NCI-H1092 treated with DMSO at 0.1 percent for 48 hours (cell line): ENCODE data around the gene ZNRF1.
"Not testable (repeated sequence)": the region's sequence is repeated elsewhere in the genome, so short reads cannot be mapped to it uniquely, and the experiment has no call there.

Source experiments
- DNase-seq: peaks from one replicate; lab custom pipeline; 2025; lab: John Stamatoyannopoulos, UW

ZNRF1 gene

DNA sequence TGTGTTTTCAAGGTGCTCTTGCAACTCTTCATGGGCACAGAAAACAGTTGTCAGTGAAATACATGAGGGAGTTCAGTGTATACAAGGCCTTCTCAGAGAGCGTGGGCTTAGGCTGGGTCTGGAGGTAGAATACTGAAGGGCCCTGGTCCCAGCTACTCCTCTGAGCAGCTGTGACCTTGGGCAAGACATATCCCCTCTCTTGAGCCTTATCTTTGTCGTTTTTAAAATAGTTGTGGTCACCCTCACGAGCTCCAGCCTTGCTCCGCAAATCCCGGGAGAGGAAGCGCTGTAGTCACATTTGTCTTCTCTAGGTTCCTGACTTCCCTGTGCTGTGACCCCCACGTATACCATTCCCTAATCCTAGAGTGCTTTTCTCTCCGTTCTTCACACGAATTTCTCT, 3.6 kb downstream of the ZNRF1 start:
- no peak for DNase-seq

DNA sequence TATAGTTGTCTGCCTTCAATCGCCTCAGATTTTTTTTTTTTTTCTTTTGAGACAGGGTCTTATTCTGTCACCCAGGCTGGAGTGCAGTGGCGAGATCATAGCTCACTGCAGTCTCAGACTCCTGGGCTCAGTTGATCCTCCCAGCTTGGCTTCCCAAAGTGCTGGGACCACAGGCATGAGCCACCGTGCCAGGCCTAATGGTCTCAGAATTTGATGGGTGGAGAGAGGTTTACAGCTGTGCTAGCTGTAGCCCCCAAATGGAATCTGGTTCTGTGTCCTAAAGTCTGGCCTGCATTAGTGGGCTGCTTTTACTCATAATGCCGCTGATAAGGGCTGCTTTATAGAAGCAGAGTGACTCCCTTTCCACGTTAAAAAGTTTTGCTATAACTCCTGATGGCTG, 5.1 kb downstream of the ZNRF1 start:
- no peak for DNase-seq

DNA sequence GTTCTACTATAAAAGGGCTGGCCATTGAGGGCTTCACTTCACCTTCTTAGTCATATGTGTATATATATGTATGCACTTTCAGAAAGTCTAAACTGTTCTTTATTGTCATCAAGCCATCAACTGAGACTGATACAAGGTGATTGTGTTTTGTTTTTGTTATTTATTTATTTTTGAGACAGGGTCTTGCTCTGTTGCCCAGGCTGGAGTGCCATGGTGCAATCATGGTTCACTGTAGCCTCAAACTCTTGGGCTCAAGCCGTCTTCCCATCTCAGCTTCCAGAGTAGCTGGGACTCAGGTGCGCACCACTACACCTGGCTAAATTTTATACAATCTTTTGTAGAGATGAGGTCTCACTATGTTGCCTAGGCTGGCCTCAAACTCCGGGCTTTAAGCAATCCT, 5.6 kb downstream of the ZNRF1 start:
- DNase-seq: no peak

DNA sequence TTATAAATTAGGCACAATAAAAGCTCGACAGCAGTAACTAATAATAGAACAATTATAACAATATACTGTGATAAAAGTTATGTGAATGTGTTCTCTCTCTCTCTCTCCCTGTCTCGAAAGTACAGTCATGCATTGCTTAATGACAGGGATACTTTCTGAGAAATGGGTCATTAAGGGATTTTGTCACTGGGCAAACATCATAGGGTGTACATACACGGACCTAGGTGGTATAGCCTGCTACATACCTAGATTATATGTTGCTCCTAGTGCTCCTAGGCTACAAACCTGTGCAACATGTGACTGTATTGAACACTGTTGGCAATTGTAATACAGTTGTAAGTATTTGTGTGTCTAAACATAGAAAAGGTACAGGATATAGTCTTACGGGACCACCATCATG, 6.9 kb downstream of the ZNRF1 start:
- DNase-seq: no peak

DNA sequence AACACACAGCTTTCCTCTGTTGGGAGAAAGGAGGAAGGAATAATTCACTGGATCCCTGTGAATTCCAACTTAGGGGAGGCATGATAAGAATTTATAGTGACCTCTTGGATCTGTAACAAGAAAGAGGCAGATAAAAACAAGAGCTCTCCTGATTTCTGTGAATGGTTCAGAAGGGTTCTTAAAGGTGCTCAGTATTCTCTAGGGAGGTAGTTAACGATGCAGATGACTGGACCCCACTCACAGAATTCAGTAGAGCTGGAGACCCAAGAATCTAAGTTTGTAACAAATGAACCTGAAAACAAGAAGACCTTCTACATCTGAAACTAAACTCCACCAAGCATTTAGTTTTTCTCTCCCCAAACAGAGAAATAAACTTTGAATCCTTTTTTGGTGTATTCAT, 8.6 kb downstream of the ZNRF1 start:
- no peak for DNase-seq

DNA sequence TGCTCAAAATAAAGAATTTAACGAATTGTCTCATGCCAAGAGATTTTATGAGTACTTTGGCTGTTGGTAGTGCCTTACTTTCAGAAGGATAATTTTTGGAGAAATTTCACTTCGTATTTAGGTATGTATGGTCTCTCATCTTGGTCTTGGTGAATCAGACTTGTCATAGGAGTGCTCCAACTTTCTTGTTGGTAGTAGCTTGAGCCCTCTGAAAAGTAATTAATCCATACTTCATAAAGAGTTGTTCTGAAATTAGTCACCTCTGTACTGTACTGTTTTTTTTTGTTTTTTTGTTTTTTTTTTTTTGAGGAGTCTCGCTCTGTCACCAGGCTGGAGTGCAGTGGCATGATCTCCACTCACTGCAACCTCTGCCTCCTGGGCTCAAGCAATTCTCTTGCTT, 11.6 kb downstream of the ZNRF1 start:
- no peak for DNase-seq

DNA sequence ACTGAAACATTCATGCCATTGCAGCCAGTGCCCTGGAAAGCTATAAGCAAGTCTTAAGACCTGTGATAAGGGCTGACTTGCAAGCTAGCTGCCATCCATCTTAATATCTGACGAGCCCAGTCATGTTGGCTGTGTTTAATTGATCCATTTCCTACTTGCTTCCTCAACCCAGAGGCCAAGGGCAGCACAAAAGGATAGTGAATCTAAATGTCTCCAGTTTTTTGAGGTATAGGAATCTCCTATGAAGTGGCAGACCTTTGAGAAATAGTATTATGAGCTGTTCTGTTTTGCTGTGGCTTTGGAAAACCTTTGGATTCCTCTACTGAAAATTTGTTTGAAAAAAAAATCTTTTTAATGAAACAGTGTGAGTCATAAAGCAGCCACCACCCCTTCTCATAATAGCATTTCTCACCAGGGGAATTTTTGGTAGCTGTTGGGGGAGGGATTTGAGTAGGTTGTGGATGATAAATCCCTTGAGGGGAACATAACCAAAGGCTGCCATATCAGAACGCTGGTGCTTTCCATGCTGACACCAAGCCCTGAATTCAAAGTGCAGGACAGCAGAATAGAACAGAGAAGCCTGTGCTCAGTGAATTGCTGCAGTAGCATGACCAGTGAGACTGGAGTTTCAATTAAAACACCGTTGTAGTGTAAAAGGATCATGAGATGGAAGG, 12.9 kb downstream of the ZNRF1 start:
- DNase-seq: no peak

DNA sequence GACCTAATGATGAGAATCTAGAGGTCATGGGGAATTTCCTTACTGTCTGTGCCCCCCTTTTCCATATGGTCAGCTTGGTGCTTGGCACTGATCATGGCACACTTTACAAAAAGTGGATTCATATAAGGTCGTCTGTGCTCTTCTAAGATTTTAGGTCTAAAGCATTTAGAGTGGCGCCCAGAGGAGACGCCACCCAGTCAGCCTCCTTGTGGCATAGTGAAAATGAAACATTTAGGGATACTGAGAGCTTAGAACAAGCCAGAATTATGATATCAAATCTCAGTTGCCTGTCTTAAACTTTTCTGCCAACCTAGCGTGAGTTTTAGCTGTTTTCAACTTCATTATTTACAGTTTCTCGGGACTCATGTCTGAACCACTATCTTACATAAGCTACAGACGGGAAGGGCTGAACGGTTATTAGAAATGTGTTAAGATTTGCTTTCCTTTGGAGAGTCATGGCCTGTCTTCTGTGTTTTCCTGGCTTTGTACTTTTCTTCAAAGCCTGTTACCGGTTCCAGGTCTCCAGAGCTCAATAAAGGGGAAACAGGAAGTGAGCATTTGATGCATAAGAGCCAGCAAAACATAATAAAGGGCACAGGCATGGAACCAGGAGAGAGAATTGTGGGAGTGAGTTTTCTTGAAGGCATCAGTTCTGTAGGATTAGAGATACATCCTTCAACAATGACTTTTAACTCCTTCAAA, 13.7 kb downstream of the ZNRF1 start:
- DNase-seq: no peak

DNA sequence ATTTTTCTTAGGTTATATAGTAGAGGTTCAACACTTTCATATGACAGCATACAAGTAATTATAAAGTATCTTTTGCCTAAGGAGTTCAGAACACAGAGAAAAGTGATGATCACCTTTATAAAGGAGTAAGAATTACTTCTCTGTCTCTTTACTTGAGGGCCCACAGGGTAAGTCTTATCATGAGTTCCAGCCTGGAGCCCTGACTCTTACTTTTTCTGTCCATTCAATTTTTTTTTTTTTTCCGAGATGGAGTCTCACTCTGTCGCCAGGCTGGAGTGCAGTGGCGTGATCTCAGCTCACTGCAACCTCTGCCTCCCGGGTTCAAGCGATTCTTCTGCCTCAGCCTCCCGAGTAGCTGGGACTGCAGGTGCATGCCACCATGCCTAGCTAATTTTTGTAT, 14.3 kb downstream of the ZNRF1 start:
- DNase-seq: not testable (repeated sequence)

DNA sequence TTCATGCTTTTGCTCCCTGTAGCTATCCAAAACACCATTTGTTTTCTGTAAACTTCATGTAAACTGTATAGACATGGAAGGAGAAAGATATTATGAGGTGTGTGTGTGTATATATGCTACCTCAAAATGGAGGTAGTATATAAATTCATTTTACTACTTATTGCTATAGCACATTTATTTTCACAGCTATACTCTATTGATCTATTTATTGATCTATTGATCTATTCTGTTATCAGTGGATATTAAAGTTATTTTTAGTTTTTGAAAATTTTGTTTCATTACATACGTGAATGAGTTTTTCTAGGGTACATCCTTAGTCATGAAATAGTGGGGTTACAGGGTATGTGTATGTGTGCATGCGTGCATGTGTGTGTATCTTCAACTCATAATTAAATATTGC, 15.5 kb downstream of the ZNRF1 start:
- no peak for DNase-seq

DNA sequence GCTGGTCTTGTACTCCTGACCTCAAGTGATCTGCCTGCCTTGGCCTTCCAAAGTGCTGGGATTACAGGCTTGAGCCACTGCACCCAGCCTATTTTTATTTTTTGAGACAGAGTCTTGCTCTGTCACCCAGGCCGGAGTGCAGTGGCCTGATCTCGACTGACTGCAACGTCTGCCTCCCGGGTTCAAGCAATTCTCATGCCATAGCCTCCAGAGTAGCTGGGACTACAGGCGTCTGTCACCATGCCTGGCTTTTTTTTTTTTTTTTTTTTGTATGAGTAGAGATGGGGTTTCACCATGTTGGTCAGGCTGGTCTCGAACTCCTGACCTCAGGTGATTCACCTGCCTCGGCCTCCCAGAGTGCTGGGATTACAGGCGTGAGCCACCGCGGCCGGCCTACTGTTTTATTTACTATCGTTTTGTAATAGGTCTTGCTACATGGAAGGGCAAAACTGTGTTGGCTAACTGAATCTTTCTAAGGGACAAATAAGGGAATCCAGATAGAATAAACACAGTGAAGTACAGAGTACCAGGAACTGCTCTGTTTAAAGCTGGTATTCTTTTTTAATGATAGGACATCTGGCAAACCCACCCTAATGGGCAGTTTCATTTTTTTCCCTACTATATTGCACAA, 17.7 kb downstream of the ZNRF1 start:
- DNase-seq: not testable (repeated sequence)

DNA sequence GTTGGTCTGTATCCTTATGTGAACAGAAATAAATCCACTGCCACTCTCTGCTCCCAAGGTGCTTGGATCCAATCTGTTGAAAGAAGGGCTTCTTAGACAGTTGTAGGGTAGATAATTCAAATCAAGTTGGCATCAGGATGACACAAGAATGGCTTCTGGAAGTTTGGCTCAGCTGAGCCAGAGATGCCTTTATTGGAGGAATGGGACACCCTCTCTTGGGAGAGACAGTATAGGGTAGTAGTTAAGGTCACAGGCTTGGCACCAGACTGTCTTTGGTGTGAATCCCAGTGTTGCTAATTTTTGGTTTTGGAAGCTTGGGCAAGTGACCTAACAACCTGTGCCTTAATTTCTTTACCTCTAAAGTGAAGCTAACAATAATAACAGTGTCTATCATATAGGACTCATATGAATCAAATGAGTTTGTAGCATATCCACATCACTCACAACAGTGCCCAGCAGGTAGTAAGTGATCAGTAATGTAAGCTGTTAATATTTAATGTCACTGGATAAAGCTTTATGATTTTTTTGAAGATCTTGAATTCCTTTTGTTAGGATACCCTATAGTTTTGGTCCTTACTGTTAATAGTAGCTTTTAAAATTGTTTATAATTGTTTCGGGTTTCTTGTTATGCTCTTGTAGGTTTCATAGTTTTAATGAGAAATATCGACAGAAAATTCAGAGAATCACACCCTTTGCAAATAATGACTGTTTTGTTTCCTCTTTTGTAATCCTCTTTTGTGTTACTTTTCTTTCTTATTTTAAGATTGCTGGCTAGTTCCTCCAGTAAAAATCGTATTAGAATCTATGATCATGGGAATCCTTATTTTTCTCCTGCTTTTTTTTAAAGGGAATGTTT, 19.1 kb downstream of the ZNRF1 start:
- no peak for DNase-seq

DNA sequence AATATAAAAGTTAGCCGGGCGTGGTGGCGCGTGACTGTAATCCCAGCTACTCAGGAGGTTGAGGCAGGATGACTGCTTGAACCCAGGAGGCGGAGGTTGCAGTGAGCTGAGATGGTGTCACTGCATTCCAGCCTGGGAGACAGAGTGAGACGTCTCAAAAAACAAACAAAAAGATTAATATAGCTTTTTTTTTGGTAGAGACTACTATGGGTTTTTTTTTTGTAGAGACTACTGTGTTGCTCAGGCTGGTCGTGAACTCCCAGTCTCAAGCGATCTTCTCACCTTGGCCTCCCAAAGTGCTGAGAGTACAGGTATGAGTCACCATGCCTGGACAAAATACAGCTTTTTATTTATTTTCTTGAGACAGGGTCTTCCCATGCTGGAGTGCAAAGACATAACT, 20.2 kb downstream of the ZNRF1 start:
- no peak for DNase-seq

DNA sequence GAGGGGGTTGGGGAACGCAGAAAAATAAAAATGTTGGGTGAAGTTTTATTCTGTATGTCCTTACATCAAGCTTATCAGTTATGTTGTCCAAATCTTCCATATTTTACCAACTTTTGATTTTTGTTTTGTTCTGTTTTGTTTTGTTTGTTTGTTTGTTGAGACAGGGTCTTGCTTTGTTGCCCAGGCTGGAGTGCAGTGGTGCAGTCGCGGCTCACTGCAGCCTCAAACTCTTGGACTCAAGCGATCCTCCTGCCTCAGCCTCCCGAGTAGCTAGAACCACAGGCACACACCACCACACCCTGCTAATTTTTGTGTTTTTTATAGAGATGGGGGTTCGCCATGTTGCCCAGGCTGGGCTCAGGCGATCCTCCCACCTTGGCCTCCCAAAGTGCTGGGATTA, 20.8 kb downstream of the ZNRF1 start:
- DNase-seq: no peak

DNA sequence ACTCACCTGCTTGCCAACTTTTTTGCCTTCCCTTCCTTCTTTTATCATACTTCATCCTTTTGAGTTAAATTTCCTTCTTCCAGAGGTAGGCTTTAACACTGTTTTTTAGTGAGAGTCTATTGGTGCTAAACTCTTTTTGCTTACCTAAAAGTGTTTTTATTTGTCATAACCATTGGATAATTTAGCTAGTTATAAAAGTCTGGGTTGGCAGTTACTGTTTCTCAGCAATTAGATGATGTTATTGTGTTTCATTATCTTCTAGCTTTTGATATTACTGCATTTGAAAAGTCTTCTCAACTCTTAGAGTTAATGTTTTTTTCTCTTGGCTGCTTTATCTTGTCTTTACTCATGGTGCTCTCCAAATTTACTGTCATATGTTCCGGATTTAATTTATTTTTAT, 22.6 kb downstream of the ZNRF1 start:
- no peak for DNase-seq

DNA sequence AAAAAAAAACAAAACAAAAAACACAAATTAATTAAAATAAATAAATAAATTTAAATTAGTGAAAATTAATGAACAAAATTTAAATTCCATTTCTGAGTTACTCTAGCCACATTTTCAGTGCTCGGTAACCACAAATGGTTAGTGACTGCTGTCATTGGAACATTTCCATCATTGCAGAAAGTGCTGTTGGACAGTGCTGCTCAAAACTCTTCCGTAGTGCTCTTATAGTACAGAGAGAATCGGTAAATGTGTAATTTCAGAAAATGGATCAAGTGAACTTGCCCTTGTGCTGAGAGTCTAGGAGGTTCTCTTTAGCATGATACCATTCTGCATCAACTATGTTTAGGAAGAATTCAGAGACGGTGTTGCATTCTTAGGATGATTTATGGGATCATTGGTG, 23.7 kb downstream of the ZNRF1 start:
- no peak for DNase-seq

DNA sequence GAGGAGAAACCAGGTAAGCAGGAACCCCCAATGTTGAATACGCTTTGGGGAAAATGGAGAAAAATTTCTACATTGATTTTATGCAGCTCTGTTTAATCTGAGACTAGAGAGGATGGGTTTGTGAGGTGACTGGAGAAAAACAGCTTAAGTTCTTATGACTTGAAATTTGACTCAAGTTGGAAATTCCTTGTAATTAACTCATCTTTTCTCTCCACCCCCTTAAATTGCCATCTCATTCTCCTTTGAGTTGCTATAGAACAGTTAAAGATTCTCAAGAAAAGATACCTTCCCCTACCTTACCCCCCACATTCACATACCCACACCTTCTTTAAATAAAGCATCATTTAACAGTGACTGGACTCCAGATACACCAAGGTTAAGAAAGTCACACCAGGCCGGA, 24.2 kb downstream of the ZNRF1 start:
- no peak for DNase-seq

DNA sequence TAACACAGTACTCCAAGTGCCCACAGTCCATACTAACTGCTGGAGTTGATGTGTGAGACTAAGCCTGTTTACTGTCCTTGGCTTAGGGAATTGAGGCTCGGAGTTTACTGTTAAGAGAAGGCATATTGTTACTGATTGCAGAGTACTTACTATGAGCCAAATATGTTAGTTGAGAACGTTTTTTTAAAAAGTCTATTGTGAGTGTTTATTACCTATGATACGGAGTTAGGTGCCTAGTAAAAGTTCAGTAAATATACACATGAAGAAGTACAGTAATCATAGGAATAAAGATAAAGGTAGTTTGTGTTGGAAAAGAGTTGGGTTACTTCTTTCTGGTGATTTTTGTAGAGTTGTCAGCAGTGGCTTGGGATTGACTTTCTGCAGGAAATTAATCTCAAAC, 25.4 kb downstream of the ZNRF1 start:
- no peak for DNase-seq

DNA sequence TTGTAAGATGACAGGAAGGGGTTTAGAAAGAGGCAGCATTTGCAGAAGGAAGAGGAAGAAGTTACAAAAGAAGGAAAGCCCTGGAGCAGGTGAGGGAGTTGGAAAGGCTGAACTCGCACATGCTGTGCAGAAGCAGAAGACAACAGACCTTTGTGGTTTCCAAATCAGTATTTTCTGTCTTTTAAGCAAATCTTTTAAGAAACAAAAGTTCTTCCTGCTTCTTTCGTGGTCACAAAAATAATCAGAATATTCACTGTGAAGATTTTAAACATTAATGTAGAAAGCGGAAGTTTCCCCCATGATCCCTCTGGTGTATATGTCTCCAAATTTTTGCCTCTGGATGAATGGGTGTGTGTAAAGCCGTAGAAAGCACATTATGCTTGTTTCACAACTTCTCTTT, 25.8 kb downstream of the ZNRF1 start:
- no peak for DNase-seq

DNA sequence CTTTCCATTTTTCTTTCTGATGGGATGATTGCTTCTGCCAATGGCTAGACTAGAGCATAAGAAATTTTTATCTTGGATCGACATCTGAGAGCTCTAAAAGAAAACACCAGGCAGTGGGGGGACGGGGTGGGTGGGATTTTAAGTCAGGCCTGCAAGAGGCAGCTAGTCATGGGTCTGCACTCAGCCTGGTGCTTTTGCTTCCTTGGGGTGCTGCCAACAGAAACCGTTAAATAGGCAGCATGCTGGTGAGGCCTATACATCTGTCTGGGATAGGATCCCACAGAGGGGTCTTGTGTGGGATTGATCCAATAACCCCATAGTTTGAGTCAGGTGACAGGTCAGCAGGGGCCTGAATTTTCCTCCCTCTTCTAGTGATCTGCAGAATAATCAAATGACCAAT, 26.9 kb downstream of the ZNRF1 start:
- no peak for DNase-seq

DNA sequence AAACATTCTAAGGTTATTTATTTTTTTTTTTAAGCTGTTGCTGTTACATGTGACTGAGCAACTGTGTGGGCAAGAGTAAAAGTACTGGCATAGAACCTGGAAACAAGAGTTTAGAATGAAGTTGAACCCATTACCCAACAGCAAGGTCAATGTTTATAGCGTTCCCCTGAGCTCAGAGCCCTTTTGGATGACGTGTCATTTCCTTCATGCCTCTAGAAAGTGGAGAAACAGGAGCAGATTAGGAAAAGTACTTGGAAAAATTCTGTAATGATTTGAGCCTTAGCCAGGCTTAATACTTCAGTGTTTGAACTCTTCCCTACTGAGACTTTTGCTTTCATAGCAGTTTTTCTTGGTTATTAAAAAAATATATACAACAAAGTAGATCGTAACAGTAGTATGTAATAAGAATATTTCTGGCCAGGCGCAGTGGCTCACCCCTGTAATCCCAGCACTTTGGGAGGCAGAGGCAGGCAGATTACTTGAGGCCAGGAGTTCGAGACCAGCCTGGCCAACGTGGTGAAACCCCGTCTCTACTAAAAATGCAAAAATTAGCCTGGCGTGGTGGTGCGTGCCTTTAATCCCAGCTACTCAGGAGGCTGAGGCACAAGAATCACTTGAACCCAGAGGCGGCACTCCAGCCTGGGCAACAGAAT, 27.5 kb downstream of the ZNRF1 start:
- DNase-seq: not testable (repeated sequence)

DNA sequence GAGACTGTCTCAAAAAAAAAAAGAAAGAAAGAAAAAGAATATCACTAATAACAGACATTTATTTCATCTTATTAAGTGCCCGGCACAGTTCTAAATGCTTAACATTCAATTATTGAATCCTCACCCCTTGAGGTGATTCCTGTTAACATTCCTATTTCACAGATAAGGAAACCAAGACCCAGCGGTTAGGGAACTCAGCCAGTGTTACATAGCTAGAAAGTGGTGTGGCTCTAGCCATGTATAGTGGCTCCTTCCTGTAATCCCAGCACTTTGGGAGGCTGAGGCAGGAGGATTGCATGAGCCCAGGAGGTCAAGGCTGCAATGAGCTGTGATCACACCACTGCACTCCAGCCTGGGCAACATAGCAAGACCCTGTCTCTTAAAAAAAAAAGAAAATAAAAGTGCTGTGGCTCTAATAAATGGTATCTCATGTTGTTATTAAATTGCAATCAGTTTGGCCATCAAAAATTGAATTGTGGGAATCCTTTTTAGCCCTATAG, 28.1 kb downstream of the ZNRF1 start:
- DNase-seq: no peak
